ENCODE measurements around the gene OR10D3.

Gene OR10D3

GRCh38 chr11:124179310-124179709 lies 3.8 kb upstream of the OR10D3 start:
- Histone ChIP-seq H3K4me1 (no peaks in the 10 kb centered on the region), H3K9me3 (no peaks in the 10 kb centered on the region), H3K27me3 (no peaks in the 10 kb centered on the region), H3K4me3 (no peak overlapping the region), H3K36me3 (no peaks in the 10 kb centered on the region), H3K27ac (no peak overlapping the region)
- TF ChIP-seq, protein P1, sequence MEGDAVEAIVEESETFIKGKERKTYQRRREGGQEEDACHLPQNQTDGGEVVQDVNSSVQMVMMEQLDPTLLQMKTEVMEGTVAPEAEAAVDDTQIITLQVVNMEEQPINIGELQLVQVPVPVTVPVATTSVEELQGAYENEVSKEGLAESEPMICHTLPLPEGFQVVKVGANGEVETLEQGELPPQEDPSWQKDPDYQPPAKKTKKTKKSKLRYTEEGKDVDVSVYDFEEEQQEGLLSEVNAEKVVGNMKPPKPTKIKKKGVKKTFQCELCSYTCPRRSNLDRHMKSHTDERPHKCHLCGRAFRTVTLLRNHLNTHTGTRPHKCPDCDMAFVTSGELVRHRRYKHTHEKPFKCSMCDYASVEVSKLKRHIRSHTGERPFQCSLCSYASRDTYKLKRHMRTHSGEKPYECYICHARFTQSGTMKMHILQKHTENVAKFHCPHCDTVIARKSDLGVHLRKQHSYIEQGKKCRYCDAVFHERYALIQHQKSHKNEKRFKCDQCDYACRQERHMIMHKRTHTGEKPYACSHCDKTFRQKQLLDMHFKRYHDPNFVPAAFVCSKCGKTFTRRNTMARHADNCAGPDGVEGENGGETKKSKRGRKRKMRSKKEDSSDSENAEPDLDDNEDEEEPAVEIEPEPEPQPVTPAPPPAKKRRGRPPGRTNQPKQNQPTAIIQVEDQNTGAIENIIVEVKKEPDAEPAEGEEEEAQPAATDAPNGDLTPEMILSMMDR (IDR thresholded peaks at IDR 0.05) = no peak
- intact Hi-C loops (cut with DNase I; ENCODE audit: low total_unique reads) = no loop called here
- DNase-seq = no peak

DNA sequence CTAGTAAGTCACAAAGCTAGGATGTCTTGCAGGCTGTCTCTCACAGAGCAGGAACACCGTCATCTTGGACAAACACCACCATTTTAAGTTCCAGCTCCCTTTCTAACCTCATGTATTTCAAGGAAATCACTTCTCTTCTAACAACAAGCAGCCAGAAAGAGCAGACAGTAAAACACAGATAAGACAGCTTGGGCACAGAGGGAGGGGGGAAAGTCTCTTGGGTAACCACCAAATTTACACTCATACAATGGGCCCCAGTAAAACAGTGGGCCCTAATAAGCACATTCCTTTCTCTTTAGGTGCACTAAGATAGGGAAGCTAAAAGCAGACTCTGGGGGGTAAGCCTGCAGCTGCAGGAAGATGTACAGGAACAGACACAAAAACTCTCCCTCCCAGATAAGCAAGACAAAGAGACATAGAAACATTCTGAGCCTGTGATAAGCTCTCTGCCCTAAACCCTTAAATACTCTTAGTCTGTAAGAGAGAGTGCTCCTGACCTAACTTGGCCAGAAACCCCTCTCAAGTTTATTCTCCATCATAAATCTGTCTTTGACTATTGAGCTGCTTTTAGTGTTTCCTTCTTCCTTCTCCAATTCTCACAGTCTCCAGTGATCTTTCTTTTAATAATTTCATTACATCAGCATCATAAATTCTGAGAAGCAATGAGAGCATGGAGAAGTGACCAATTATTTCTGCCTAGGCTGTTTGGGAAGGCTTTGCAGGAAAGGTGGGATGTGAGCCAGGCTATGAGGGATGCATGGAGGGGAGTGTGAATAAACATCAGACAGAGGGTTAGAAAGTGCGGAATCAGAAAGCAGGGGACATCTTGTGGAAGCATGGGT lies 7.4 kb downstream of the OR10D3 start:
- H3K9me3 ChIP-seq = no peaks in the 10 kb centered on the region
- H3K27me3 ChIP-seq = no peaks in the 10 kb centered on the region
- DNase-seq = no peak
- no peak overlapping the region for H3K27ac ChIP-seq
- H3K4me3 ChIP-seq = no peak overlapping the region
- no peaks in the 10 kb centered on the region for H3K36me3 ChIP-seq
- peaks cover 0 to 8% (median 1%) of the 10 kb centered on the region in 4 donors for H3K4me1 ChIP-seq
- TF ChIP-seq, protein P1 (IDR thresholded peaks at IDR 0.05) = no peak
- intact Hi-C loops (cut with DNase I; ENCODE audit: low total_unique reads) = no loop called here

GRCh38 chr11:124193221-124194010 lies 10.3 kb downstream of the OR10D3 start:
- Histone ChIP-seq H3K4me3 (no peak overlapping the region), H3K9me3 (no peaks in the 10 kb centered on the region), H3K36me3 (no peaks in the 10 kb centered on the region), H3K27ac (peak overlapping the region in 1 of 2 donors; percentile 36), H3K4me1 (peaks cover 0 to 8% (median 1%) of the 10 kb centered on the region in 4 donors), H3K27me3 (no peaks in the 10 kb centered on the region)
- intact Hi-C loops (cut with DNase I; ENCODE audit: low total_unique reads) = no loop called here
- no peak for DNase-seq
- TF ChIP-seq, protein P1 (IDR thresholded peaks at IDR 0.05) = no peak

GRCh38 chr11:124194293-124195188 lies 11.4 kb downstream of the OR10D3 start:
- intact Hi-C loops (cut with DNase I; ENCODE audit: low total_unique reads) = no loop called here
- peak; percentile 39 to 68 for DNase-seq
- H3K9me3 ChIP-seq = no peaks in the 10 kb centered on the region
- peak overlapping the region in 1 of 2 donors; percentile 36 for H3K27ac ChIP-seq
- TF ChIP-seq, protein P1 (IDR thresholded peaks at IDR 0.05) = no peak
- H3K36me3 ChIP-seq = no peaks in the 10 kb centered on the region
- no peaks in the 10 kb centered on the region for H3K27me3 ChIP-seq
- H3K4me1 ChIP-seq = peaks cover 0 to 8% (median 1%) of the 10 kb centered on the region in 4 donors
- no peak overlapping the region for H3K4me3 ChIP-seq

GRCh38 chr11:124195189-124195734 lies 12.1 kb downstream of the OR10D3 start:
- DNase-seq = peak in 1 of 2 donors; percentile 62
- Histone ChIP-seq H3K4me1 (peaks cover 0 to 8% (median 1%) of the 10 kb centered on the region in 4 donors), H3K9me3 (no peaks in the 10 kb centered on the region), H3K4me3 (no peak overlapping the region), H3K27ac (peak overlapping the region in 1 of 2 donors; percentile 36), H3K27me3 (no peaks in the 10 kb centered on the region), H3K36me3 (no peaks in the 10 kb centered on the region)
- intact Hi-C loops (cut with DNase I; ENCODE audit: low total_unique reads) = no loop called here
- TF ChIP-seq, protein P1 (IDR thresholded peaks at IDR 0.05) = peak; percentile 50 to 51
